NCI-H82 (cell line): Measurements from ENCODE around the gene ALK.

Experiments
- DNase-seq: peaks from one replicate; lab custom pipeline; 2025; lab: John Stamatoyannopoulos, UW

ALK gene

DNA sequence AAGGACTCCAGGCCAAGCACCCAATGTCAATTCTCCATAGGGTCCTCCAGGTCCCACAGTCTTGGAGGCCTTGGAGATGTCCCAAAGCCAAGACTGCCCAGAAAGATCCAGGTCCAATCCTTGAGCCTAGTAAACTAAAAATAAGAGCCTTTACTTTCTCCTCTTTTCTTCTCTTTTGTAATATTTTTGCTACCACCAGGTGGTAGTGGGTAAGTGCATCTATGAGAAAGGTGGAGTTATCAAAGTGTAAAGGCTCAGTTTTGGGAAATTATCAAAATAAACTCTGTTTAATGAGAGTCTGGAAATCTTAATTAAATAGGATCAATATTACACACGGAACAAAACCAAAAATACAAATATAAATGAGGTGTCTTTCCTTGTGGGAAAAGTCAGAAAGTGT, 276.4 kb downstream of the ALK start:
- DNase-seq: no peak

DNA sequence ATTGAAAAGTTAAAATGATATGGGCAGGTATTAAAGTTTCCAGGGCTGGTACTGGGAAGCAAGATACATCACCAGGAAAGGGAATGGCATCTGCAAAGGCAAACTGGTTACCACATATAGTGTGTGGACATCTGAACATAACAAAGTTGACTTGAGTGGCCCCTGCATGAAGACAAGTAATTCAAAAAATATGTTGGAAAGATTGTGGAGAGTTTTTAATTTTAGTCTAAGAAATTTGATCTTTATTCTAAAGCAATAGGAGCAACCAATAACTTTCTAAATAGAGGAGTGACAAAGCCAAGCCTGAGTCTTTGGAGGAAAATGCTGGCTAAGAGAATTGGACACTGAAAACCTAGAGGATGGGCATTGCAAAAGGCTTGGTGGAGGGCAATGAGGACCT, 278.2 kb downstream of the ALK start:
- DNase-seq: no peak

DNA sequence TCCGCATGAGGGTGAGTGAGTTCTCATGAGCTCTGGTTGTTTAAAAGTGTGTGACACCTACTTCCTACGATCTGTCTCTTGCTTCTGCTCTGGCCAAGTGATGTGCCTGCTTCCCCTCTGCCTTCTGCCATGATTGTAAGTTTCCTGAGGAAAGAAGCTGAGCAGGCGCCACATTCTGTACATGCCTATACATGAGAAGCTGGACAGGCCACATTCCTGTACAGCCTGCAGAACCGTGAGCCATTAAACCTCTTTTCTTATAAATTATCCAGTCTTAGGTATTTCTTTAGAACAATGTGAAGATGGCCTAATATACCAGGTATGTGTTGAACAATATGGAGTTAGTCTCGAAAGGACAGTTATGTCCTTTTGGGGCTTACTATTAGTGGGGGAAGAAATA, 281.0 kb downstream of the ALK start:
- no peak for DNase-seq

DNA sequence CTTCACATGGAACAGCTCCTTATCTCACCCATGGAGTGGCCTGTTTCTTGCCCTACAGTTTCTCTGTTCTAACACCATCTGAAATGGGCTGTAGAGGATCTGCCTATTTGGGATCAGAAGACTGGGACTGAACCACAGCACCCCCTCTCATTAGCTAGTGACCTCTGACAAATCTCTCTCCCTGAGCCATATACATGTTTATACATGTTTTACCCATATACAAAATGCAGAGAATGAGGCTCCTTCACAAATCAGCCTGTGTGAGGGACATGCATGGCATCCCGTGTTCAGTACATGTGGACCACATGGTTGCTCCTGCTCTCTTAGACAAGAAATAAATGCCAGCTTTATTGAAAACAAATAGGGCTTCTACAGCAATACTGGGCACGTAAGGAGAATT, 282.7 kb downstream of the ALK start:
- no peak for DNase-seq

DNA sequence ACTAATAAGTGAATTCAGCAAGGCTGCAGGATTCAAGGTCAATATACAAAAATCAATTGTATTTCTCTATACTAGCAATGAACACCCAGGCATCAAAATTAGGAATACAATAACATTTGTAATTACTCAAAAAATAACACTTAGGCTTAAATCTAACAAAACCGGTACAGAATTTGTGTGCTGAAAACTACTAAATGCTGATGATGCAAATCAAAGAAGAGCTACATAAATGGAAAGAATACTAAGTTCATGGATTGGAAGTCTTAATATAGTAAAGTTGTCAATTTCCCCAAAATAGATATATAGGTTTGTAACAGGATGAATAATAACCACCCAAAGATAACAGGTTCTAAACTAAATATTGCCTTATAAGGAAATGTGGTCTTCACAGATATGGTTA, 286.5 kb downstream of the ALK start:
- DNase-seq: no peak

DNA sequence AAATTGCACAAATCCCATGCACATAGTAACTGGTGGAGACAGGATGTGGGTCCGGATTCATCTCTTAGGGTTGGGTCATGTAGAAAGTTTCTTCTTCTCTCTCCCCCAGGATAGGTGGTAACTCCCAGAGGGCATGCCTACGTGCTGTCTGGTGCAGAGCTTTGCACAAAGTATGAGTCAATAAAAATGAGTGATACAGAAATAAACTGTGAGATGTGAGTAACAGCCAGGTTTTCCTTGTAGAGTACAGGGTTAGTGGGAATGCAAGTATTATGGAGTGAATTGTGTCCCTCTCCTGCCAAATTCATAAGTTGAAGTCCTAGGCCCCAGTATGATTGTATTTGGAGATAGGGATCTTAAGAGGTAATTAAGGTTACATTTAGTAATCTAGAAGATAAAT, 289.4 kb downstream of the ALK start:
- no peak for DNase-seq

DNA sequence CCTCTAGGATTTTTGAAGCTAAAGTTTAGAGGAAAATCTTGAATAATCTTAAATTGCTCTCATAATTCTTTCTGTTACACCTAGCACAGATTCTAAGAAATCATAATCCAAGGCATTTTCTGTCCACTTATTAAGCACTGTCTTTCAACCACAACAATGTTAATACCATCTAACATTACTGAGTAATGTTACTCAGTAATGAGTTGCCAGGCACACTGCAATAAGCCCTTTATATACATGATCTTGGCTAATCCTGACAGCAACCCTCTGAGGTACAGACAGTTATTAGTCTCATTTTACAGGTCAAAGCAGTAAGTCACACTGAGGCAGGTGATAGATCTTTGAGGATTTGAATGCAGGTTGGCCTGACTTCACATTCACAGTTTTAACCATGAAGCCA, 291.9 kb downstream of the ALK start:
- peak; percentile 70 for DNase-seq

DNA sequence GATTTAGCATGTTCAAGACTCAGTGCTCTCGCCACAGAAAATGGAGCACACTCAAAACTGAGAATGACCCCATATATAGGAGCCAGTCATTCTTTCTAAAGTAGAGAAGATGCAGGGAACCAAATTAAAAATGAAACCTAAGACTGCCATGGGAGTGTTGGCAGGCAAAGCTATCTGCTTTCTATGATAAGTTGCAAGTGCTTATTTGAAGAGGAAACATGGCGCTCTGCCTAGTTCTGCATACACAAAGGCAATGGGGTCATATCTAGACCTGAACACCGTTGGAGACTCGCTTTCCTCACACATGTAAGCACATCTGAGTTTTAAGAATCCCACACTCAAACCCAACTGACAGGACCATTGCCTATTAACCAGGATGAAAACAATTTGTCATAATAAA, 292.5 kb downstream of the ALK start:
- DNase-seq: no peak

DNA sequence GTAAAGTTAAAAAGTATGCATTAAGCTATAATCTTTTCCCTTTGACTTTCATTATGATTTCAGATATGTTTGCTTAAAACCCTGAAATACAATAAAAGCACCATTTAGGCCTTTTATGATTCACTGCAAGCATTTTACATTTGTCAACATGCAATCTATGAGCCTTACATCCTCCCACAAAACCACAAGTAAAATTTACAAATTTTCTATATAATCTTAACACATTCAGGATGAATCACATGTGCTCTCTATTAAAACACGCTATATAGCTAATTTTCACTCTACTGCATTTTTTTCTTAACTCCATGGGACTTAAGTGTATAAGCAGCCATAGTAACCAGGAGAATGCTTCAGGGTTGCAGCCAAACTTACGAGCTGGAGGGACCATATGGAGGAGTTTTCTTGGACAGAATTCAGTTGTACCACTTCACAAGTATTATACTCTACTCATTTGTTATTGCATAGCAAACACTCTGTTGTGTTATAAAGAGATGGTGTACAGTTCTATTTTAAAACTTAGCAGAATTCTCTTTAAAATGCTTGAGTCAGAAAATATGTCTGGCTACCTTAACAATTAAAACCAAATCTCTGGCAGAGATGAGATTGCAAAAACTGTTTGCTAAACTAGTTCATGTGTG, 293.2 kb downstream of the ALK start:
- DNase-seq: no peak

DNA sequence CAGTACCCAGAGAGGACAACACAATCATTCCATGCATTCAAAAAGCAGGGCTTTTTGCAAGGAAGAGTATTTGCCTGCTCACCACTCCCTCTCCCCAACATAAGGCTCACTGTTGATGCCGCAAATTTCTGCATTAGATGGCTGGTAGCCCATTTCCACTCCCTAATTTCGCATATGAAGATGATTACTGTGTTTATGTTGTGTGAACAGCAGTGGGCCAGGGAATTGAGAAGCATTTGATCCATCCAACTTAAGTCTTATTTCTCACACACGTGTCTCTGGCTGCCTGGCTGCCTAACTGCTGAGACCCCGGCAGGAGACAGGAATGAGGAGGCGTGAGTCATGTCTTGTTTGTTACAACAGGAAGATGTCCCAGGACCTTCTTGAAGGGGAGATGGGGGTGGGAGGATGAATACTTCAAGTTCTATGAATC, 294.1 kb downstream of the ALK start:
- DNase-seq: no peak

DNA sequence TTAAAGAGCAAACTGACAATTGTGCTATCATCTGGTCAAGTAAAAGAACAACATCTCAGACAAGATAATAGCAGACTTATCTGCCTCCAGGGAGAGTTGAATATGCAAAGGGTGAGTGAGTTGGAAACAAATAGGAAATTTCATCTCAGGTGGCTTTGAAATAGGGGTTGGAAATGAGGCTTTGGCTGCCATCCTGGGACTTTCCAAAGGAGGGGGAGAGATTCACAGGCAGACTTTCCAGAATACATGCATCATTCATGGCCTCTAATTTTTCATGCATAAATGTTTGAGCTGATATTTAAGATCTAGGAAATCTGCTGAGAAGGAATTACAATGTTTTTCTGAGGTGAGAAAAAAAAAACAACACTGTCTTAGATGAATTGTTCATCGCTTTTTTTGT, 300.5 kb downstream of the ALK start:
- DNase-seq: no peak

DNA sequence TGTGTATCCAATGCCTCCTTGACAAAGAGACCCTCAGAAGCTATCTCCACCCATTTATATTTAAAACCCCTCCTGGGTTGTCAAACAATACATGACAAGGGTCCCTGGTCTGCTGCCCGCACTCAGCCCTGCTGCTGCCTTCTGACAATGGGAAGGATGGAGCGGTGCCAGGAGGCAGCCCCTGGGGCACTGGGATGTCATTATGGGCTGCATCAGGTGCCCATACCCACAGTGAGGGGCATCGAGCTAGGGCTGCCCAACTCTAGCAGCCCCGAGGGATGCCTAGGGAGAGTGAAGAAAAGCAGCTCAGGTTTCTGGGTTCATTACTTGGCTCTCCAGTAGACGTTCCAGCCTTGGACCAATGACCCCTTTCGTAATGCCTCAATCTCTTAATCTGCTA, 301.7 kb downstream of the ALK start:
- no peak for DNase-seq

DNA sequence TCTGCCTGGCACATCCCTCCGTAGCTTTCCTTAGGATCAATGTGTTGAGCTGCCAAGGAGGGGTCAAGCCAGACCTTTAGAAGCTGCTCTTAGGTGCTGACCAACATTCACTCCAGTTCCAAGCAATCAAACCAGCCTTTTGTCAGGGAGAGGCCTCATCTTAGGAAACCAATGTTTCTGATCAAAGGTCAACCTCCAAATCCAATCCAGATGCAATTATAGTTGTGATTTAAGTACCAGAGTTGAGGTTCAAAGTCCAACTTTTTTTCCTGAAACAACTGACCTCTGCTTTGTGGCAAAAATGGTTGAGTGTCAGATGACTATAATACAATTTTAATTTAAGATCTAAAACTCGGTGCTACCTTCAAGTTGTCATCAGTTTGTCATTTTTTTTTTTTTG, 303.4 kb downstream of the ALK start:
- DNase-seq: no peak

DNA sequence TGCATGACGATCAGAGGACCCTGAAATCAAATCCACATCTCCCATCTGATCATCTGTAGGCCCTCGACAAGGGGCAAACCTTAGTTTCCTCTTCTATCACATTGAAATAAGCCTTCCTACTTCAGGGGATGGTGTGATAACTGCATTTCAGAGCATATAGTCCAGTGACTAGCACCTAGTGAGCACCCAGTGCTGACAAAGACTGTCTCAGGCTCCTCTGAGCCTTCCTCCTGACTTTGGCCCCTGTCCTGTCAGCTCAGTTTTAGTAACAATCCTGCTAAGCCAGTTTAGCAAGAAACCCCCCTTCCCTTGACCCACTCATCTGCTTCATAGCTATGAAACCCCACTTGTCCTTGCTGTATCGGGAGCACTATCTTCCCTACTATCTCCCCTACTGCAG, 304.0 kb downstream of the ALK start:
- DNase-seq: no peak

DNA sequence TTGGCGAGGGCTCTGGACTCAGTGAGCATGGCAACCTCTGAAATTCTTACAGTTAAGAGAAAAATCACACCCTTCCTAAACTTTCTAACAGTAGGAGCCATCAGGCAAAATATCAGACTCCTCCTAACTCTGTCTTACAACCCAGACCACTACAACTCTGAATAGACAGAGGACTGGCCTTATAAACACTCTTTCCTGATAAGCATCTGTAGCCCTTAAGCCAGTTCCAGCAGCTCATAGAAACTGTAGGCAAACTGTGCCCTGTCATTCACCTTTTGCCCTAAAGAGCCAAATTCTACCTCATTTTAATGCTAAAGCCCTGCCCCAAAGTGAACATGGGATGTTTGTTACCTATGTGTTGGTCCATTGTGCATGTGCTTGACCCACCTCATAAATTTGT, 304.8 kb downstream of the ALK start:
- DNase-seq: no peak

DNA sequence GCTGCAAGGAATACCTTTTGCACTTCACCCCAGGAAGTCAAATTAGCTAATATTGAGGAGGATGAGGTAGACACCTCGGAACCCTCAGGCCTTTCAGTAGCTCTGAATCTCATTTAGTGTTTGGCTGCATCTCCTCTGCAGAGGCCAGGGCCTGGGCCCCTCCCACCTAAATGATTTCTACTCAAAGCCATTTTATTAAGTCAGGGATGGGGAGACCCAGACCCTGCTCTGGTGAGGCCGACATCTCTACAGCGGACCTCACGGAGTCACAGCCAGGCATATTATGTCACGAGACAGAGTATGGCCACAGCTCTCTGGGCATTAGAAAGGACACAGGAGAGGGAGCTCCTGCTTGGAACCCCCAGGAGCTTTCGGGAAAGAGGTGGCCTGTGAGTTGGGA, 305.5 kb downstream of the ALK start:
- DNase-seq: no peak

DNA sequence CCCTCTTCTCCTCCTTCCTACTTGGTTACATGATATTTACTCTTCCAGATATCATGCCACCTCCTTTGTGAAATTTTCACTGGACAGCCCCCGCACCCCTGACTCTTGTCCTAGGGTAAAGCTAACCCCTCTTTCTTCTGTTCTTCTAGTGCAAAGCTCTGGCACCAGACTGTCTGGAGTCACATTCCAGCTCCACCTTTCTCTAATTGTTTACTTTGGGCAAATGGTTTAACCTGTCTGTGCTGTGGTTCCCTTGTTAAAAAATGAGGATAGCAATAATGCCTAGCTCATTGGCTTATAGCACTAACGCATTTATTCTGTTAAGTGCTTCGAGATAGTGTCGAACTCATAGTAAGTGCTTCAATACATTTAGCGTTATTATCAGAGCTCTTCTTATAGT, 306.2 kb downstream of the ALK start:
- no peak for DNase-seq

DNA sequence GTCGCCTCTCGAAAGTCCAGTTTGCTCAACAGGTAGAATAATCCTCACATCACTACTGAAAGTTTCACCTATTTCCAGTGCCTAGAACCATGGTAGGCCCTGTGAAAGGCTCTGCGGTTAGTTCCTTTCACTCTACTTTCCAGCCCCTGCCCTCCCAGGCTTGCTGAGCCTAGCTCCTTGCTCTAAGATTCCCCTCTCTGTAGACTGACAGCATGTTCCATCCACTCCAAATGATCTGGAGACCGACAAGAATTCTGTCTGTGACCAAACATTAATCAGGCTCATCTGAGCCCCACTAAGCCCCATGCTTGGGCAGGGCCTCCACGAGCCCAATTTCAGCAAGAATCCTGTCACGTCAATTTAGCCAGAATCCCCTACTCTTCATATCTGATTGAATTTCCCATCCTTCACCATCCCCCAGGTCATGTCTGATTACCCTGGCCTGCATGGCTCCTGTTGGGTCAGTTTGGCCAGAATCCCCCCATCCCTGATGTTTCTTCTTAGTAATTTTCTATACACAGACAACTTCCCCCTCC, 307.0 kb downstream of the ALK start:
- no peak for DNase-seq

DNA sequence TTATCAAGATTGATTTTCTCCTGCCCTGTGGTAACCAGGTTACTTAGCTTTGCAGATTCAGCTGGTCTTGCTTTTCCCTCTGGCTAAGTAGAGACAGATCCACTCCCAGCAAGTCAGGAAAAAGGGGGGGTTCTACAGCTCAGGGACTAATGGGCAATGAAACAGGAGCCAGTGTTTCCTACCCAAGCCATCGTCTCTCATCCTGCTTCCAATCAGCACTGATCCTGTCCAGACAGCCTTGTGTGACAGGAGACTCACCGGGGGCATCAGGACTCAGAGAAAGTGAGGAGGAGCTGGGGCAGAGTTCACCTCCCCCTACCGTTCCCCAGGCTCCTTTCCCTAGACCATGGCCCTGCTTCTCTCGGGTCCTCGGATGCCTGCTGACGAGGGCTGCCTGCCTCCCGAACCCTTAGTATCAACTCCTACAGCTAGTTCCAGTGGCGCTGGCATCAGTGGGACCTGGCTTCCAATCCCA, 307.6 kb downstream of the ALK start:
- DNase-seq: peak; percentile 33

DNA sequence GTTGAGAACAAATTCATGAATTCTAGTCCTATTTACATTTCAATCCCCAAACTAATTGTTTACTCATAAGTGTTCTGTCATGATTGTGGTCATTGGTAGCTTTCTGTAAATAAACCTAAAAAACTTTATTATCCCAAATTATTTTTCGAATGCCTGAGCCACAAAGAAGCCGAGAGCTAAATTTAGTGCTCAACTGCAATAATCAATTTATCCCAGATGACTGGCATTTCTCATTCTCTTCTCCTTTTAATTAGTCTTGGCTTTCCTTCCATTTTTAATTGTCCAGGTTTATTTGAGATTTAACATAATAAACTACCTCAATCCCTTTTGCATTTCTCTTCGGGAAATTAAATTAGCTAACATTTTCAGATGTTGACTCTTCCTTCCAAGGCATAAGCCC, 308.3 kb downstream of the ALK start:
- DNase-seq: no peak

DNA sequence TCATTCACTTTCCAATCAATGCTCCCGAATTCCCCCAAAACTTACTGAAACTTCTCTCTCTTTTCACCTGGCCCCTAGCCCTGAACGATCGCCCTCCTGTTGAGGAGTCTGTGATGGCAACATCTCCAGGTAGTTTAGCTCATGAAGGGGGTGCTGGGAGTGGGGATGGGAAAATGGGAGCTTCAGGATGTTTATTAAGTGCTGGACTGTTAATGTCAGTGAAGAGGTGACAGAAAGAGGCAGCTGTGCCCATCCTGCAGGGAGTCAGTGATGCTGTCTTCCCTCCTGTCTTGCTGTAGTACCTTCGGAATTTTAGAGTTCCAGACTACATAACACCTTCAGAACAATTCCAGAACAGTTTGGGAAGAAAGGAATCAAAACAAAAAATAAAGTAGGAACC, 308.8 kb downstream of the ALK start:
- no peak for DNase-seq

DNA sequence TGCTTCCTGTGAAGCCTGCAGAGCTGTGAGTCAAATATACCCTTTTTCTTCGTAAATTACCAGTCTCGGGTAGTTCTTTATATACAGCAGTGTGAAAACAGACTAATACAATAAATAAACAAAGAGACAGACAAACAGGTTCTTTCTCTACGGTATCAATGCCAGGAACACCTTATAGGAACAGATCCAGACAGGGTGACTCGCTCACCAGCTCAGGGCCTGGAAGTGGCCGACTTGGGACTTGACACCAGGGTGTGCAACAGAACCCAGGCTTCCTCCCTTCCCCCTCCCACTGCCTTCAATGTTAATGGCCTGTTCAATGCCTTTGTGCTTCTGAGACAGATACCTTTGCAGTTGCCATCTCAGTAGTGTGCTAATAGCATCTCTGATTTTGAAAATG, 309.5 kb downstream of the ALK start:
- DNase-seq: no peak

DNA sequence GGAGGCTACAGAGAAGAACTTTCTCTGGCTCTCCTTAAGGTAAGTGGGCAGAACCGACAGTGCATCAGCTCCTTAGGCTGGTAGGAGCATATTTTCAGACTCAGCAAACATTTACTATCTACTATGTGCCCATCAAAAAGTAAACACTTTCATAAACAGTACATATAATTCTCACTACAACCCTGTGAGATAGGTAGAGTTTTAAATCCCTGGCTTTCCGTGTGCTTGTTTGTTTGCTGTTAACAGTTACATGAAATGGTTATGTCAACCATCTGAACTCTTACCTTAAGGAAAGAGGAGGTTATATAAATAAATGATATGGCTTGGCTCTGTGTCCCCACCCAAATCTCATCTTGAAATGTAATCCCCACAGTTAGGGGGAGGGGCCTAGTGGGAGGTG, 310.1 kb downstream of the ALK start:
- DNase-seq: no peak

DNA sequence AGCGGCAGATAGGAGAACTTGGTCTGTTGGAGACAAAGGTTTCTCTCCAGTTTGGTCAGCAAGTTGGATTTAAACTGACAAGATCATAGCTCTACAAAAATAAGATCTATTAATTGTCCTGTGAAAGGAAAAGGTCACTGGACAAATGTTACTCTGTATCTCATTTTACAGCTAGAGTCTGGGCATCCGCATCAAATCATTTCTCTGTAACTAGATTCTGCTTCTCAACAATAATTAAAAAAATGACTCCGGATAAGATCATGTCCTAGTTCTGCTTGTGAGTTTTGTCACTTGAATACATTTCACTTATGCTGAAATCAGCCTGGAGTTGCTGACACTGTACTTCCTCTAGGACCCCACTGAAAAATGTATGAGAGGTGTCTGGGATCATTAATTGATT, 310.8 kb downstream of the ALK start:
- no peak for DNase-seq

DNA sequence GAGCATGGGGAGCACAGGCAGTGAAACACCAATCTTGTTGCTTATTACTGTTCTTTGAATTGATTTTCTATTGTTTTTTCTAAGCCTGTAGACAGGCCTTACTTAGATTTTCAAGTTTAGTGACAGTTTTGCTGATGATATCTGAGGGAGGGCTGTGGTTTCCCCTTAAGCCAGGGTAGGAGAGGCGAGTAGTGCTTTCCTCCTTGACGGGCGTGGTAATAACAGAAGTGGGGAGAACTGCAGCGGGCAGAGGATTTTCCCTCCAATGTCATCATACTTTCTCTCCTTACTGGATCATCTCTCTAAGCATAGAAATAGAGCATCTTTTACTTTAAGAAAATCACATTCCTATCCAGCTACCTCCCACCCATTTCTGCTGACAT, 314.4 kb downstream of the ALK start:
- no peak for DNase-seq
